HEK293 (cell line): ENCODE results near the gene DNAI1.

Experiments
- GFI1B ChIP-seq: fragments of 450-650 bp; formaldehyde crosslinking; IDR thresholded peaks from 2 replicates; pipeline ENCODE4 v1.5.1; 2016; ENCODE audit warnings: missing biosample characterization, missing genetic modification characterization
- HOXA7 ChIP-seq: sonication (generic); formaldehyde crosslinking; IDR thresholded peaks from 2 replicates; pipeline ENCODE4 v1.8.1; 2022; ENCODE audit warnings: missing genetic modification reagents, borderline replicate concordance
- HOXC10 ChIP-seq: sonication (generic); formaldehyde crosslinking; IDR thresholded peaks from 2 replicates; pipeline ENCODE4 v1.8.1; 2023; ENCODE audit warnings: mild to moderate bottlenecking, missing genetic modification reagents
- KLF16 ChIP-seq: fragments of 450-650 bp; formaldehyde crosslinking; IDR thresholded peaks from 2 replicates; pipeline ENCODE4 v1.5.1; 2017; ENCODE audit warnings: missing biosample characterization, missing genetic modification characterization
- YY1 ChIP-seq: fragments of 450-650 bp; formaldehyde crosslinking; IDR thresholded peaks from 2 replicates; pipeline ENCODE4 v1.5.1; 2018; ENCODE audit warnings: missing biosample characterization, missing genetic modification characterization
- ZIC2 ChIP-seq: fragments of 450-650 bp; formaldehyde crosslinking; IDR thresholded peaks from 2 replicates; pipeline ENCODE4 v1.5.1; 2016; ENCODE audit warnings: missing biosample characterization, missing genetic modification characterization
- ZNF423 ChIP-seq: fragments of 450-650 bp; formaldehyde crosslinking; IDR thresholded peaks from 2 replicates; pipeline ENCODE4 v1.5.1; 2016; ENCODE audit warnings: missing biosample characterization, missing genetic modification characterization
- ZNF473 ChIP-seq: fragments of 450-650 bp; formaldehyde crosslinking; IDR thresholded peaks from 2 replicates; pipeline ENCODE4 v1.5.1; 2017; ENCODE audit warnings: missing biosample characterization, missing genetic modification characterization
- ZNF501 ChIP-seq: fragments of 450-650 bp; formaldehyde crosslinking; IDR thresholded peaks from 2 replicates; pipeline ENCODE4 v1.5.1; 2016; ENCODE audit warnings: missing biosample characterization, missing genetic modification characterization
- ZNF701 ChIP-seq: fragments of 450-650 bp; formaldehyde crosslinking; IDR thresholded peaks from 2 replicates; pipeline ENCODE4 v1.5.1; 2016; ENCODE audit warnings: missing biosample characterization, missing genetic modification characterization
- TF ChIP-seq, protein P1 (sequence below): fragments of 450-650 bp; formaldehyde crosslinking; IDR thresholded peaks from 2 replicates; pipeline ENCODE4 v1.5.1; 2016; ENCODE audit warnings: missing biosample characterization, missing genetic modification characterization
- TF ChIP-seq, protein P2 (sequence below): fragments of 450-650 bp; formaldehyde crosslinking; IDR thresholded peaks from 2 replicates; pipeline ENCODE4 v1.5.1; 2016; ENCODE audit warnings: missing biosample characterization, missing genetic modification characterization
- TF ChIP-seq, protein P3 (sequence below): fragments of 450-650 bp; formaldehyde crosslinking; IDR thresholded peaks from 2 replicates; pipeline ENCODE4 v1.5.1; 2016; ENCODE audit warnings: missing biosample characterization, missing genetic modification characterization
- TF ChIP-seq, protein P4 (sequence below): fragments of 450-650 bp; formaldehyde crosslinking; IDR thresholded peaks from 2 replicates; pipeline ENCODE4 v1.5.1; 2016; ENCODE audit warnings: missing biosample characterization, missing genetic modification characterization

DNA sequence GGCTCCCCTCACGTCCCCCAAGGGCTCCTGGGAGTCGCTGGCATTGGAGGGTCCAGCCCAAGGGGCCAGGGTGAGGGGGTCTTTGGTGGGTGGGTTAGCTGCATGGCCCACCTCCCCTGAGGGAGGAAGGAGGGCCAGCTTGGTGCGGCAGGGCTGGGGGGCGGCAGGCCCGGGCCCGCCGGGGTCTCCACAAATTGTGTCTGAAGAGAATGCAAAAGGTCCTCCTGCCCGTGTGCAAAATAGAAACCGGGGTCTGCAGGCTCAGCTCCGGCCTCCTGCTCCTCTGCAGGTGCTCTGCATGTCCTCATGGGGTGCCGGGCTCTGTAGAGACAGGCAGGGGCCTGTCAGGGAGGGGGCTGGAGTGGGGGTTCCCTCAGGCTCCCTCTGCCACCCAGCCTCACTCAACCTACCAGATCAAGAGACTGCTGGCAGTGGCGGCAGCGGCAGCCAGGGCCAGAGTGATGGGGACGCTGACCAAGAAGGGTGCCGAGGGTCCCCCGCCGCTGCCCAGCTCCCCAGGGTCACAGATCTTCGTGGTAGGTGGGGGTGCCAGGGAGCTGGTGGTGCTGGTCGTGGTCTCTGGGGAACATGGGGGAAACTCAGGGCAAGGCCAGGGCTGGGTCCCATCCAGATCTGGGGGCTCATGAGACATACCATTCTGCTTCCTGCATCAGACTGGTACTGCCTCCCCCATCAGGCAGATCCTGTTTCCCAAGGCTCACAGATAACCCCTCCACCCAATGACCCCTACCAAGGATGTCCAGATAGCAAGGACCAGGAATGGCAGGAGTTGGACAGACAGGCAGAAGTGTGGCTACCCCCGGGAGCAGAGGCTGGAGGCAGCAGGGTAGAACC is 93.4 kb downstream of the DNAI1 start:
- TF ChIP-seq ZNF701 (tag by site-specific recombination) (no peak), ZIC2 (tag by site-specific recombination) (no peak), KLF16 (tag by site-specific recombination) (no peak), YY1 (tag by site-specific recombination) (no peak), ZNF501 (tag by site-specific recombination) (no peak), ZNF473 (tag by site-specific recombination) (no peak), HOXA7 (CRISPR knock-in tag) (no peak), ZNF423 (tag by site-specific recombination) (no peak), GFI1B (tag by site-specific recombination) (no peak), HOXC10 (CRISPR knock-in tag) (no peak)
- TF ChIP-seq, protein P1, sequence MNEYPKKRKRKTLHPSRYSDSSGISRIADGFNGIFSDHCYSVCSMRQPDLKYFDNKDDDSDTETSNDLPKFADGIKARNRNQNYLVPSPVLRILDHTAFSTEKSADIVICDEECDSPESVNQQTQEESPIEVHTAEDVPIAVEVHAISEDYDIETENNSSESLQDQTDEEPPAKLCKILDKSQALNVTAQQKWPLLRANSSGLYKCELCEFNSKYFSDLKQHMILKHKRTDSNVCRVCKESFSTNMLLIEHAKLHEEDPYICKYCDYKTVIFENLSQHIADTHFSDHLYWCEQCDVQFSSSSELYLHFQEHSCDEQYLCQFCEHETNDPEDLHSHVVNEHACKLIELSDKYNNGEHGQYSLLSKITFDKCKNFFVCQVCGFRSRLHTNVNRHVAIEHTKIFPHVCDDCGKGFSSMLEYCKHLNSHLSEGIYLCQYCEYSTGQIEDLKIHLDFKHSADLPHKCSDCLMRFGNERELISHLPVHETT: no peak
- TF ChIP-seq, protein P2, sequence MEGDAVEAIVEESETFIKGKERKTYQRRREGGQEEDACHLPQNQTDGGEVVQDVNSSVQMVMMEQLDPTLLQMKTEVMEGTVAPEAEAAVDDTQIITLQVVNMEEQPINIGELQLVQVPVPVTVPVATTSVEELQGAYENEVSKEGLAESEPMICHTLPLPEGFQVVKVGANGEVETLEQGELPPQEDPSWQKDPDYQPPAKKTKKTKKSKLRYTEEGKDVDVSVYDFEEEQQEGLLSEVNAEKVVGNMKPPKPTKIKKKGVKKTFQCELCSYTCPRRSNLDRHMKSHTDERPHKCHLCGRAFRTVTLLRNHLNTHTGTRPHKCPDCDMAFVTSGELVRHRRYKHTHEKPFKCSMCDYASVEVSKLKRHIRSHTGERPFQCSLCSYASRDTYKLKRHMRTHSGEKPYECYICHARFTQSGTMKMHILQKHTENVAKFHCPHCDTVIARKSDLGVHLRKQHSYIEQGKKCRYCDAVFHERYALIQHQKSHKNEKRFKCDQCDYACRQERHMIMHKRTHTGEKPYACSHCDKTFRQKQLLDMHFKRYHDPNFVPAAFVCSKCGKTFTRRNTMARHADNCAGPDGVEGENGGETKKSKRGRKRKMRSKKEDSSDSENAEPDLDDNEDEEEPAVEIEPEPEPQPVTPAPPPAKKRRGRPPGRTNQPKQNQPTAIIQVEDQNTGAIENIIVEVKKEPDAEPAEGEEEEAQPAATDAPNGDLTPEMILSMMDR: no peak
- TF ChIP-seq, protein P3, sequence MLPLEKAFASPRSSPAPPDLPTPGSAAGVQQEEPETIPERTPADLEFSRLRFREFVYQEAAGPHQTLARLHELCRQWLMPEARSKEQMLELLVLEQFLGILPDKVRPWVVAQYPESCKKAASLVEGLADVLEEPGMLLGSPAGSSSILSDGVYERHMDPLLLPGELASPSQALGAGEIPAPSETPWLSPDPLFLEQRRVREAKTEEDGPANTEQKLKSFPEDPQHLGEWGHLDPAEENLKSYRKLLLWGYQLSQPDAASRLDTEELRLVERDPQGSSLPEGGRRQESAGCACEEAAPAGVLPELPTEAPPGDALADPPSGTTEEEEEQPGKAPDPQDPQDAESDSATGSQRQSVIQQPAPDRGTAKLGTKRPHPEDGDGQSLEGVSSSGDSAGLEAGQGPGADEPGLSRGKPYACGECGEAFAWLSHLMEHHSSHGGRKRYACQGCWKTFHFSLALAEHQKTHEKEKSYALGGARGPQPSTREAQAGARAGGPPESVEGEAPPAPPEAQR (tag by site-specific recombination): no peak
- TF ChIP-seq, protein P4, sequence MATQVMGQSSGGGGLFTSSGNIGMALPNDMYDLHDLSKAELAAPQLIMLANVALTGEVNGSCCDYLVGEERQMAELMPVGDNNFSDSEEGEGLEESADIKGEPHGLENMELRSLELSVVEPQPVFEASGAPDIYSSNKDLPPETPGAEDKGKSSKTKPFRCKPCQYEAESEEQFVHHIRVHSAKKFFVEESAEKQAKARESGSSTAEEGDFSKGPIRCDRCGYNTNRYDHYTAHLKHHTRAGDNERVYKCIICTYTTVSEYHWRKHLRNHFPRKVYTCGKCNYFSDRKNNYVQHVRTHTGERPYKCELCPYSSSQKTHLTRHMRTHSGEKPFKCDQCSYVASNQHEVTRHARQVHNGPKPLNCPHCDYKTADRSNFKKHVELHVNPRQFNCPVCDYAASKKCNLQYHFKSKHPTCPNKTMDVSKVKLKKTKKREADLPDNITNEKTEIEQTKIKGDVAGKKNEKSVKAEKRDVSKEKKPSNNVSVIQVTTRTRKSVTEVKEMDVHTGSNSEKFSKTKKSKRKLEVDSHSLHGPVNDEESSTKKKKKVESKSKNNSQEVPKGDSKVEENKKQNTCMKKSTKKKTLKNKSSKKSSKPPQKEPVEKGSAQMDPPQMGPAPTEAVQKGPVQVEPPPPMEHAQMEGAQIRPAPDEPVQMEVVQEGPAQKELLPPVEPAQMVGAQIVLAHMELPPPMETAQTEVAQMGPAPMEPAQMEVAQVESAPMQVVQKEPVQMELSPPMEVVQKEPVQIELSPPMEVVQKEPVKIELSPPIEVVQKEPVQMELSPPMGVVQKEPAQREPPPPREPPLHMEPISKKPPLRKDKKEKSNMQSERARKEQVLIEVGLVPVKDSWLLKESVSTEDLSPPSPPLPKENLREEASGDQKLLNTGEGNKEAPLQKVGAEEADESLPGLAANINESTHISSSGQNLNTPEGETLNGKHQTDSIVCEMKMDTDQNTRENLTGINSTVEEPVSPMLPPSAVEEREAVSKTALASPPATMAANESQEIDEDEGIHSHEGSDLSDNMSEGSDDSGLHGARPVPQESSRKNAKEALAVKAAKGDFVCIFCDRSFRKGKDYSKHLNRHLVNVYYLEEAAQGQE (tag by site-specific recombination): no peak
